Small intestine (tissue), 7 donors: Measurements from ENCODE around the gene NSFL1C. TPM values are rescaled to one million over a fixed set of nuclear protein-coding genes. Genes with fewer than 3 reads are reported as not detected.
A peak's percentile ranks its signal among the peaks of the same experiment; 100 is the strongest.

Source experiments
- DNase-seq, 2 donors: peaks; one replicate each; pipeline versions ENCODE4 v3.0.0 to v3.0.0-alpha.2; 2013
- FAIRE-seq: peaks from 2 replicates; lab custom pipeline; 2012; peaks lifted over from hg19 to GRCh38; lab: Jason Lieb, UNC
- H3K27ac ChIP-seq, 3 donors: one replicate each; pipeline ENCODE4 v1.5.1; 2013; ENCODE audit warnings: low read length in 2 of 3, mild to moderate bottlenecking in 2 of 3, control low read depth in 1 of 3, inconsistent platforms in 1 of 3, low read depth in 1 of 3, moderate library complexity in 1 of 3
- H3K27me3 ChIP-seq, 3 donors: one replicate each; pipeline ENCODE4 v1.6.1; 2013; ENCODE audit warnings: low read length in 3 of 3, inconsistent platforms in 1 of 3; ENCODE audit not compliant: control insufficient read depth in 3 of 3, insufficient read depth in 3 of 3
- H3K36me3 ChIP-seq, 3 donors: one replicate each; pipeline ENCODE4 v1.6.1; 2013; ENCODE audit warnings: low read length in 3 of 3, inconsistent platforms in 1 of 3, low read depth in 1 of 3, mild to moderate bottlenecking in 1 of 3, moderate library complexity in 1 of 3; ENCODE audit not compliant: control insufficient read depth in 3 of 3, insufficient read depth in 2 of 3
- H3K4me1 ChIP-seq, 3 donors: one replicate each; pipeline ENCODE4 v1.6.1; 2013; ENCODE audit warnings: low read length in 2 of 3, inconsistent platforms in 1 of 3, low read depth in 1 of 3, mild to moderate bottlenecking in 1 of 3, moderate library complexity in 1 of 3; ENCODE audit not compliant: control insufficient read depth in 3 of 3, insufficient read depth in 2 of 3
- H3K4me3 ChIP-seq, 3 donors: one replicate each; pipeline ENCODE4 v1.5.1; 2013; ENCODE audit warnings: low read length in 3 of 3, control low read depth in 1 of 3, inconsistent platforms in 1 of 3, low read depth in 1 of 3, mild to moderate bottlenecking in 1 of 3, moderate library complexity in 1 of 3
- H3K9me3 ChIP-seq, 2 donors: one replicate each; pipeline ENCODE4 v1.6.1; 2013; ENCODE audit warnings: low read depth in 1 of 2, low read length in 1 of 2; ENCODE audit not compliant: control insufficient read depth in 2 of 2, insufficient read depth in 1 of 2
- WGBS, 3 donors: extraction: QIAGEN DNeasy Blood & Tissue Kit; methylation state at CpG; one replicate each; pipeline ENCODE4 v1.1.7; 2013; 5-methylcytosine and 5-hydroxymethylcytosine counted together
- polyA plus RNA-seq, 4 donors: library from polyadenylated mRNA; stranded (reverse) in 3 of 4; unstranded in 1 of 4; fragments of 200-250 nt in 3 of 4; fragments of 120-200 nt in 1 of 4; gene quantifications; one replicate each; pipeline versions ENCODE4 v1.2.1 to v1.2.3, GENCODE V29; 2013
- donor health status: healthy with polysubstance abuse.
- donor health status: control.
- donor health status: control.
- donor health status: Bipolar disorder and iron deficiency.
- donor health status: healthy.

NSFL1C gene
- polyA plus RNA-seq, 4 donors = 44.7 to 73.1 (median 54.0) TPM

DNA sequence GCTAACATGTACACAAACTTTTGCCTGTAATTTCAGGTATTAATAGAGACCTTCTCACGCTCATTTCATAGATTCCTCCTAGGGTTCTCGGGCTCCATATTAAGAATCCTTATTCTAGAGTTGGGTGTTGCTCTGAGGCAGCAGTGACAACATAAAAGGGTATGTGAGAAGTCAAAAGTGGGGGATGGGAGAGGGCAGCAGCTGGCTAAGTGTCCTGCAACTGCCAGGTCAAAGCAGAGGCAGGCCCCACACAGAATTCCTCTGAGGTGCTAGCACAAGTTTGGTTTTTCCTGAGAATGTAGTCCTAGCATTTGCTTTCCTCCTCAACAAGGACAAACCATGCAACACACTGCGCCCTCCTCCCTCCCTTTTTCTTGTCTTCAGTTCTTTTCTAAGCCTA, 4.6 kb downstream of the NSFL1C start:
- Histone ChIP-seq H3K27me3 (no peaks in the 10 kb centered on the region), H3K4me3 (no peak overlapping the region), H3K27ac (no peak overlapping the region), H3K4me1 (peaks cover 8 to 9% (median 9%) of the 10 kb centered on the region in 3 donors), H3K9me3 (no peaks in the 10 kb centered on the region), H3K36me3 (peaks cover 0 to 9% (median 8%) of the 10 kb centered on the region in 3 donors)
- FAIRE-seq (no peak), DNase-seq (no peak)
- 89 to 97% (median 96%) methylated on average over 3 of the region's 3 CpGs for WGBS, 3 donors

DNA sequence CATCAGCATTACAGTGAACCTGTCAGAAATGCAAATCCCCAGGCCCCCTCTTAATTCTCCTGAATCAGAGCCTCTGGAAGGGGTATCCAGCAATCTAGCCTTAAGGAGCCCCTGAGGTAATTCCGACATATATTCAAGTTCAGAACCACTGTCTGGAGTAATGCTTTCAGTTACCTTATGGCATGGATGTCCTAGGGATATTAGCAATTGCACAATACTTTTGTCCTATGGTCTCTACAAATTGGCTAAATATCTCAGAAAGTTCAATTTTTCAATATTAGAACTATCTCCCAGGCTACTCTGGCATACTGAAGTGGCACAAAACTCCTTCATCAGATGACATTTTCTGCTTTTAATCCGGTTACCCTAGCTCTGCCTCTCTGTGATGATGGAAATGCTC, 6.4 kb downstream of the NSFL1C start:
- DNase-seq = no peak
- WGBS, 3 donors = 96 to 98% (median 96%) methylated on average over 2 of the region's 2 CpGs

DNA sequence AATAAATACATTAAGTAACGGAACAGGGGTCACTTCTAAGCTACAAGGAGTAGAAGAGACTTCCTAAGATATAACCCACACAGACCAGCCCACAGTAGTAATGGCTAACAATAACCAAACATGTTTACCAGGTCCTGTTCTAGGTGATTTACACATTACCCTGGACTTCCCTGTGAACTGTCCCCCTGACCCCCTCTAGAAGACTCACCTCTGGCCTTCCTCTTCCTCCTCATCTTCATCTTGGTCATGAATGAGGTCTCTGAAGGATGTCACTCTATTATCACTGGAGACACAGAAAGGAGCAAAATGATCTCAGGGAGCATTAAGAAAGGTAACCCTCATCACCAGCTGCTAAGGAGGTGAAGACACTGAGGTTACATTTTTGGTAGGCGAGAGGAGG, 8.7 kb downstream of the NSFL1C start:
- 94 to 97% (median 96%) methylated on average over 2 of the region's 2 CpGs for WGBS, 3 donors
- H3K4me3 ChIP-seq = no peak overlapping the region
- H3K27ac ChIP-seq = no peak overlapping the region
- H3K9me3 ChIP-seq = no peaks in the 10 kb centered on the region
- no peaks in the 10 kb centered on the region for H3K4me1 ChIP-seq
- DNase-seq = no peak
- H3K27me3 ChIP-seq = no peaks in the 10 kb centered on the region
- H3K36me3 ChIP-seq = peaks cover 7 to 27% (median 18%) of the 10 kb centered on the region in 3 donors
- FAIRE-seq = no peak

More for the DNA sequence above, 6.4 kb downstream of the NSFL1C start:
- Histone ChIP-seq H3K36me3 (peaks cover 0 to 18% (median 15%) of the 10 kb centered on the region in 3 donors), H3K4me1 (peaks cover 3 to 6% (median 5%) of the 10 kb centered on the region in 3 donors), H3K27ac (no peak overlapping the region), H3K4me3 (no peak overlapping the region), H3K9me3 (no peaks in the 10 kb centered on the region), H3K27me3 (no peaks in the 10 kb centered on the region)
- FAIRE-seq = no peak

DNA sequence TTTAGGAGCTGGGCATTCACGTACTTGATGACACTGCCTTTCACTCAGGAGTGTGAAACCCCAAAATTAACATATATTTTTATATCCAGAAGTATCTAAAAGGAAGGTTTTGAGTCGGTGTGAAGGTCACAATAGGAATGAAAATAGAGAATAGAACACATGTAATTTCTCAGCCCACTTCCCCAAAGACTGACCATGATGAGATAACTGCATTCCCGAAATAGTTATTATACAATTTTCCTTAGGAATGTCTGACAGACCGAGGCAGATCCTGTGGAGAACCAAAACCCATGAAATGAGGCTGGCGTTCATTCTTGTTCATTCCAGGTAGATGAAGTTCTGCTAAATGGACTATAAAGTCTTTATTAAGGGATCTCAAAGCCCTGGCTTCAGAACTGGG, 10.3 kb downstream of the NSFL1C start:
- FAIRE-seq (no peak), DNase-seq (no peak)
- Histone ChIP-seq H3K36me3 (peaks cover 20 to 40% (median 33%) of the 10 kb centered on the region in 3 donors), H3K4me3 (no peak overlapping the region), H3K4me1 (no peaks in the 10 kb centered on the region), H3K27ac (no peak overlapping the region), H3K27me3 (no peaks in the 10 kb centered on the region), H3K9me3 (peaks cover 0 to 16% of the 10 kb centered on the region in 2 donors)
- WGBS, 3 donors = 89 to 92% (median 92%) methylated on average over 5 of the region's 5 CpGs

DNA sequence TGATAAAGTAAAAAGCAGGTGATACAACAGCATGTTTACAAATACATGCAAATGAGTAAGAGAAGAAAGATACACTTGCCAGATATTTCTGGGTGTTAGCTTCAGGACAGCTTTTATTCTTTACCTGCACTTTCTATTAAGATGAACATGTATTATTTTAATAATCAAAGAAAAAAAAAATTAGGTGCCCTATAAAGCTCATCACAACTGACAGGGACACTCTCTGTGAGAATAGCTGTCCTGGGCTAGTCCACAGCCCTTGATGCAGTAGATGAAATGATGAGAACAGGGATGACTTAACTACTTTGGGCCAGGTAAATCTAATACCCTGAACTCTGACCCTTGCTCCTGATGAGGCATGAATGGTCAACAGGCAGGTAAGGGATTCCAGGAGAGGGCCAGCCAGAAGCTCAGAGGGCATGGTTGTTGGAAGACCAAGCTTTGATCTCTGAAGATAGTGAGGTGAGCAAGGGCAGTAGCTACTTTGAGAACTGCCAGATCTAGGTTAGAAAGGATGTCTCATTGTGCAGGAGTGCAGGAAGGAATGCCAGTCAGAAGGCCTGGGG, 15.6 kb downstream of the NSFL1C start:
- Histone ChIP-seq H3K9me3 (peaks cover 0 to 20% of the 10 kb centered on the region in 2 donors), H3K36me3 (peaks cover 37 to 63% (median 51%) of the 10 kb centered on the region in 3 donors), H3K27me3 (no peaks in the 10 kb centered on the region), H3K4me3 (no peak overlapping the region), H3K27ac (no peak overlapping the region), H3K4me1 (no peaks in the 10 kb centered on the region)
- FAIRE-seq (no peak), DNase-seq (peak in 1 of 2 donors; percentile 17)

DNA sequence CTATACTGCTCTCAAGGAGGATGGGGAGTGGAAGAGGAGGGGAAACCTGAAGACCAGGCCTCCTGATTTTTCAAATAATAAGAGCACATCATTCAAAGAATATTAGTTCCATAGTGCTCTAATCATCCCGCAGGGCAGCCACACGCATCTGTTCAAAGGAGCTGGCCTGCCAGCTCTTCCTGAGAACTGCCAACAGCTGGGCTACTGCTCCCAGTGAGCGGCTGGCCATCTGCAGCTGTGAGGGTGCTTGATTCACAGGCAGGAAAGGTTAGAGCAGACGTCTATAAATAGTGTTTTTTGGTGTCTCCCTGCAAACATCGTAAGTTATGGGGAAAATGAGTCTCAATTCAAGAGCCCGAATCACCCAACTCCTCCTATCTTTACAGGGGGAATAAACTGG, 17.3 kb downstream of the NSFL1C start:
- no peak overlapping the region for H3K27ac ChIP-seq
- 90 to 91% (median 90%) methylated on average over 6 of the region's 6 CpGs for WGBS, 3 donors
- H3K36me3 ChIP-seq = peaks cover 47 to 66% (median 53%) of the 10 kb centered on the region in 3 donors
- no peak overlapping the region for H3K4me3 ChIP-seq
- peaks cover 0 to 20% of the 10 kb centered on the region in 2 donors for H3K9me3 ChIP-seq
- no peaks in the 10 kb centered on the region for H3K27me3 ChIP-seq
- FAIRE-seq = no peak
- H3K4me1 ChIP-seq = no peaks in the 10 kb centered on the region
- DNase-seq = no peak

DNA sequence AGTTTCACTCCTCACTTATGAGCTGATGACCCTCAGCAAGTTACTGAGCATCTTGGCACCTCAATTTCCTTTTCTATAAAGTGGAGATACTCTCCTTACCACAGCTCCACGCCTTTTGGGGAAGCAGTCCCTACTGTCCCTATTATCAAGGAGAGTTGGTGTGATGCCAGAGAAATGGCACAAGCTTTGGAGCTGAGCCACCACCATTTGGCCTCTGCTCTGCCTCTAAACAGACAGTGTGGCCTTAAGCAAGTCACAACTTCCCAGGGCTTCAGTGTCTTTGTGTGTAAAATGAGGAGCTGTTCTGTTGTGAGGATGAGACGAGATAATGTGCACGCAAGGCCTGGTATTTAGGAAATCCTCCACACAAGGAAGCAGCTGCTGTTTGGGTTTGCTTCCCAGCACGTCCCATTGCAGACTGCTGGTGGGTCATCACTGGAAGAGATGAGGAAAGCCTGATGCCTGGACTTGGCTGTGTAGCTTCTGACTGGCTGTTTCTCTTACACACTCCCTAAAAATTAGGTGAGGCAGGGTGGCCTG, 18.5 kb downstream of the NSFL1C start:
- H3K36me3 ChIP-seq = peaks cover 41 to 68% (median 57%) of the 10 kb centered on the region in 3 donors
- H3K27me3 ChIP-seq = no peaks in the 10 kb centered on the region
- H3K27ac ChIP-seq = no peak overlapping the region
- no peak for FAIRE-seq
- H3K4me1 ChIP-seq = no peaks in the 10 kb centered on the region
- peaks cover 0 to 20% of the 10 kb centered on the region in 2 donors for H3K9me3 ChIP-seq
- WGBS, 3 donors = 81 to 90% (median 88%) methylated on average over 4 of the region's 4 CpGs
- DNase-seq = no peak
- no peak overlapping the region for H3K4me3 ChIP-seq

DNA sequence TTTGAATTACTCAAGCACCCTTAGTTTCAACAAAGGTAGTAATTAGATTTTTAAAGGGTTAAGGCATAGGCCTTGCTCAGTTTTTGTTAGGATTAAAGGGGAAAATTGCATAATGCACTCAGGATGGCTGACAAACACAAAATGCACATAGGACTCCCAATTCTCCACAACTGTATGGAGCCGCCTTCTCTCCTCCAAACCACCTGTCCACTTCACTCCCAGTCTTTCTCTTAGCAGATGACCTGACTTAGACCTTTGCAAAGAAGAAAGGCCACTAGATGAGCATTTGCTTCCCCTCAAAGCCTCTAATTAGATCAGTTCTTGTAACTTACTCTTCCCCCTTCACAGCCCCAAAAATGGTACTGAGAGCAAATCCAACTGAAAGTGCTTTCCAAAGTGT, 20.1 kb downstream of the NSFL1C start:
- Histone ChIP-seq H3K4me3 (no peak overlapping the region), H3K27me3 (no peaks in the 10 kb centered on the region), H3K4me1 (no peaks in the 10 kb centered on the region), H3K36me3 (peaks cover 38 to 67% (median 46%) of the 10 kb centered on the region in 3 donors), H3K27ac (no peak overlapping the region), H3K9me3 (peaks cover 0 to 6% of the 10 kb centered on the region in 2 donors)
- no peak for FAIRE-seq
- 95 to 100% (median 100%) methylated on average over 1 of the region's 1 CpG for WGBS, 3 donors
- no peak for DNase-seq
